Left hindlimb (tissue), 1 donor: Measurements from ENCODE around the gene L3MBTL1.

Experiments used
- DNase-seq: peaks from one replicate; pipeline ENCODE4 v3.0.0-alpha.2; 2018

L3MBTL1 gene

DNA sequence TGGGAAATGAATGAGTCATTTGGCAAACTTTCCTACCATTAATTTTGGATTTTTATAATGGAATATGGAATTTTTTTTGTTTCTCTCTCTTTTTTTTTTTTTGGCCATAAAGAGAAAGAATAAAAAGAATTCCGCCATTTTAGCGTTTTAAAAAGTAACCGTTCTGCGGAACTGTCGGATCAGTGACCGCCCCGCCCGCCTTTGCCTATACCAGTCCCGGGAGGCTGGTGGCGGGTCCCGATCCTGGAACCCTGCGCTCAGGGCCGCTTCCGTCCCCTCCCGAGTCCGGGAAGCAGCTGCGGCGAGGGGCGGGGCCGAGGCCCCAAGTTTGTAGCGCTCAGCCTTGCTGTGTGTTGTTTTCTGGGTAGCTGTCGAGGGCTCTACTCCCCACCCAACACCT lies 609 bp downstream of the L3MBTL1 start:
- DNase-seq = no peak

- DNase-seq = no peak
Measured at GRCh38 chr20:43508604-43509040, 1.1 kb downstream of the L3MBTL1 start.

GRCh38 chr20:43511879-43512278 lies 4.4 kb downstream of the L3MBTL1 start:
- no peak for DNase-seq

- no peak for DNase-seq
Measured at GRCh38 chr20:43513372-43513930, 6.0 kb downstream of the L3MBTL1 start.

DNA sequence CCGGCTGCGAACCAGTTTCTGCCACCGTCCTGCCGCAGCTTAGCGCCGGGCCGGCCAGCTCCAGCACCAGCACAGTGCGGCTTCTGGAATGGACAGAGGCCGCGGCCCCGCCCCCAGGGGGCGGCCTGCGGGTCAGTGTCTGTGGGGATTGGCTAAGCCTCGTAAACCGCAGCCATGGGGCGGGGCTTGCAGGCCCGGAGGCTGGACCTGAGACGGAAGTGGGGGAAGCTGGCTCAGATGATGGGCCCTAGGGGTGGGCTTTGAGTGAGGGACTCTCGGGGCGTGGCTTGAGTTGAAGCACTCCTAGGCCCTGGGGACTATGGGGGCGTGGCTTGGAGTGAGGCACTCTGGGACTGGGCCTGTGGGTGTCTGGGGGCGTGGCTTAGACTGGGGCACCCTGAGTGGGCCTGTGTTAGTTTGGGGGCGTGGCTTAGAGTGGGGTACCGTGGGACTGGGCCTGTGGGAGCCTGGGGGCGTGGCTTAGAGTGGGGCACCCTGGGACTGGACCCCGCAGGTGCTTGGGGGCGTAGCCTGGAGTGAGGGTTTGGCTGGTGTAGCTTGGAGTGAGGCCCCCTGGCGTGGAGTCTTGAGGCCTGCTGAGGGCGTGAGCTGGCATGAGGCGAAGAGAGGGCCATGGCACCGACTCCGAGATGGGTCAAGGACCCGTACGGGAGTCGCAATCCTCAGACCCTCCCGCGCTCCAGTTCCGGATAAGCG lies 6.6 kb downstream of the L3MBTL1 start:
- peak; percentile 95 for DNase-seq

- peak; percentile 55 for DNase-seq
Measured at GRCh38 chr20:43514648-43514999, 7.1 kb downstream of the L3MBTL1 start.

- no peak for DNase-seq
Measured at GRCh38 chr20:43515628-43516027, 8.1 kb downstream of the L3MBTL1 start.

DNA sequence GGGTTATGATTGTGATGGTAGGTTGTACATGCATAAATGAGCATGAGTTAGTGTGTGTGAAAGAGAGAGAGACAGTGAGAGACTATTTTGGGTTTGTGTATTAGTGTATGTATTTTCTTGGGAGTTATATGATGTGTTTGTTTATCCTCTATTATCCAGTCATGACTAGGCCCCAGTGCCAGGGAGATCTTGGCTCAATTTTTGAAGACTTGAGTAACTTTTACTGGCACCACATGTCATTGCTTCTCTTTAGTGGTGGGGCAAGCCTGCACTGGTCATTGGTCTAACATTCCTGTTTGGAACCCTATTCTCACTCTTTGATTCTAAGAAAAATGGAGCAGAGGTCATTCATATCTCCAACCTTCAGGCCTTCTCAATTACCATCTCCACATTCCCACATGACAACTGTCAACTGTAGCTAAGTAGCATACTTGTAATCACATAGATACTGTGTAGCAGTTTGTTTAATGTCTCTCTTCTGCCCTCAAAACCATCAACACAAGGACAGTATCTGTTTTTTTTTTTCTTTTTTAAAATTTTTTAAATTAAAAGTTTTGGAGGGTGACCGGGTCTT lies 8.8 kb downstream of the L3MBTL1 start:
- DNase-seq = no peak

DNA sequence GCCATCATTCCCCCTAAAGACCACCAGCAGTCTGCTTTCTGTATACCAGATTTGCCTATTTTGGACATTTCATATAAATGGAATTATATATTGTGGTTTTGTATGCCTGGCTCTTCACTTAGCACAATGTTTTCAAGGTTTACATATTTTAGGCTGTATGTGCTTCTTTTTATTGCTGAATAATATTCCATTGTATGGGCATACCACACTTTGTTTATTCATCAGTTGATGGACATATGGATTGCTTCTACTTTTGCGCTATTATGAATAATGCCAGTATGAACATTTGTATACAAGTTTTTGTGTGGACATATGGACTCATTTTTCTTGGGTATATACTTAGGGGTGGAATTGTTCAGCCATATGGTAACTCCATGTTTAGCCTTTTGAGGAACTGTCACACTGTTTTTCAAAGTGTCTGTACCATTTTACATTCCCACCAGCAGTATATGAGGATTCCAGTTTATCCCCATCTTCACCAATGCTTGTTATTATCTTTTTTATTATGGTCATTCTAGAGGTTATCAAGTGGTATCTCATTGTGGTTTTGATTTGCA lies 12.7 kb downstream of the L3MBTL1 start:
- DNase-seq = no peak

DNA sequence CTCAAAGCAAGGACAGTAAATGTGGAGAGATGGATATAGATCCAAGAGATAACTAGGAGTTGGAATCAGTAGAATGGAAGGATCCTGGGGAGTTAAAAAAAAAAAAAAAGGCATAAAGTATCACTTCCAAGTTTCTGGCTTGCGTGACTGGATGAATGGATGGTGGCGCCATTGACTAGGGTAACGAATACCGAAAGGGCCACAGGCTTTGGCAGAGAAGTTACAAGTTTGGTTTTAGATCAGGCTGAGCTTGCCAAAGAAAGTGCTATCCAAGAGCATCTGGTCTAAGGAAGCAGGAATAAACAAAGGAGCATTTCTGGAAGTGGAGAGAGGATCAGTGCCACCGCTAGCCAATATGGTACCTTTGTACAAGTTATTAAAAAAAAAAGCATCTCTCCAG lies 17.5 kb downstream of the L3MBTL1 start:
- no peak for DNase-seq

- no peak for DNase-seq
Measured at GRCh38 chr20:43528258-43528875, 20.9 kb downstream of the L3MBTL1 start.

GRCh38 chr20:43529051-43529450 lies 21.6 kb downstream of the L3MBTL1 start:
- DNase-seq = no peak

DNA sequence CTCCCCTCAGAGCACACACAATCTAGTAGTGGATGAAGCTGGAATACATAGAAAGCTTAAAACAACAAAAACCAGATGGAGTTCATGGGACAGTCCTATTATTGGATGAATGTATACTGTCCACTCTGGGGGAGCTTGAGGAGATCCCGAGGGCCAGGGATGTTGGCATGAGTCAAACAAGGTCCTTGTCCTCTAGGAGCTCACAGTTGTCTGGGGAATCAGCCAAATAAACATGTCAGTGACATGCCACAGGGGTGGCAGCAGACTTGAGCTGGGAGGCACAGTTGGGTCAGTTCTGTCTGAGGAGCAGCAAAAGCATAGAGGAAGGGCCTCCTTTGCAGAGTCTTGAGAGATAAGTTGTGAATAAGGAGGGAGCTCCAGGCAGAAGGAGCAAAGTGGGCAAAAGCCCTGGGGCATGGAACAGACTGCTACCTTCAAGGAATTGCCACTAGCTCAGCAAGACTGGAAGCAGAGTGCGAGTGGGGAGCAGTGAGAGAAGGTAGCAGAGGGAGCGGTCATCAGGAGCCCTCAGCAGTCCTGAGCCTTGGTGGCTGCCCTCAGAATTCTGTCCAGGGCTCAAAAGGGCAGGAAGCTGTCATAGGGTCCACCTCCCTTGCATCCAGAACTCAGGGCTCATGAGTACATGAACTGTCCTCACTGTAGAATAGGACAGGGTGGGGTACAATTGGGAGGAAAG lies 22.1 kb downstream of the L3MBTL1 start:
- no peak for DNase-seq

- no peak for DNase-seq
Measured at GRCh38 chr20:43530321-43531090, 23.0 kb downstream of the L3MBTL1 start.

- DNase-seq = no peak
Measured at GRCh38 chr20:43531091-43531443, 23.6 kb downstream of the L3MBTL1 start.

DNA sequence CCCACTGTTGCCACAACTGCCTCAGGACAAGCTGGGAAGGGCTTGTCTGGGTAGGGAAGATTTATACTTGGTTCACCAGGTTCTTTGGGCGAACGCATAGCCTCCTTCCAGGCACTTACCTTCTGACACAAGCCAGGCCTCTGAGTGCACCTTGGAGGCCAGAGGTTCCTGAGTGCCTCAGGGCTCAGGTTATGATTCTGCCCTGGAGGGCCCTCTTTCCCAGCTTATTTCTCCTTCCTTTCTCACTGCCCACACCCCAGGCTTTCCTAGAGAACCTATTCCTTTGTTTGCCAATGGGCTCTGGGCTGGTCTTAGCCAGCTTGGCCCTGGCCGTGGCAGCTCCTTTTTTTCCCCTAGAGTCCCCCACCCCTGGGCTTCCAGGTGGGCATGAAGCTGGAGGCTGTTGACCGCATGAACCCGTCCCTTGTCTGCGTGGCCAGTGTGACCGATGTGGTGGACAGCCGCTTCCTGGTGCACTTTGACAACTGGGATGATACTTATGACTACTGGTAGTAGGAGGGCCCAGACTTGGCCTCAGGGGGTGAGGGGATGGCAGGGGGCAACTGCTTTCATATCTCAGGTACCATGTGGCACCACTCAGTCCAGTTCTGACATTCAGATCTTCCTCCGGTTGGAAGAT lies 25.0 kb downstream of the L3MBTL1 start:
- no peak for DNase-seq

GRCh38 chr20:43533060-43533459 lies 25.6 kb downstream of the L3MBTL1 start:
- no peak for DNase-seq

DNA sequence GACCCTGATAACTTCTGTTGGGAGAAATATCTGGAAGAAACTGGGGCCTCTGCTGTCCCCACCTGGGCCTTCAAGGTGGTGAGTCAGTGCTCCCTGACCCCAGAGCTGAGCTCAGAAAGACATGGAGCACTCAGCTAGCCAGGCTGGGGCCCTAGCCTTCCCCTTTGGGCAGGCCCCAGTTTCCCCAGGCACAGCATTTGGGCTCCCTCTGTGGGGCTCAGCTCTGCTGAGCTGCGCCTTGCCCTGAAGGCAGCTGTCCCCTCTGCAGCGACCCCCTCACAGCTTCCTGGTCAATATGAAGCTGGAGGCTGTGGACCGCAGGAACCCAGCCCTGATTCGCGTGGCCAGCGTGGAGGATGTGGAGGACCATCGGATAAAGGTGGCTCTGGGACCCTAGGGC lies 26.5 kb downstream of the L3MBTL1 start:
- no peak for DNase-seq

DNA sequence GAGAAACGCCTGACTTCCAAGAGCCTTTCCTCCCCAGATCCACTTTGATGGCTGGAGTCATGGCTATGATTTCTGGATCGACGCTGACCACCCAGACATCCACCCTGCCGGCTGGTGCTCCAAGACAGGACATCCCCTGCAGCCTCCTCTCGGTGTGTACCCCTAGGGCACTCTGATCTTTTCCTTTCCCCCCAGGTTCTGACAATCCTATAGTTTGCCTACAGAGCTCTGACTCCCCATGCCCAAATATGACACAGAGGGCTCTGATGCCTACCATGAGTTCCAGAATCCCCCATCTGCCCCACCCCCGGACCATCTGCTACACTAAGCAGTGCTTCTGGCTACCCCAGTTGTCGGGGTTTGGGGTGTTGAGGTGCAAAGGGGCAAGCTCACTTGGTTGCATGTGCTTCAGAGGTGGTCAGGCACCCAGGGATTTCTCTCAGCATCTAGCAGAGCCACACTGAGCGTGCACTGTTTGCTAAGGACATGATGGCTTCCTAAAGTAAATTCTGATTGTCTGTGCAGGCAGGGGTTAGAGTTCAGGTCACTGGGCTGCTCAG lies 27.4 kb downstream of the L3MBTL1 start:
- no peak for DNase-seq

GRCh38 chr20:43535370-43536004 lies 28.0 kb downstream of the L3MBTL1 start:
- DNase-seq = no peak
